CD4-positive, CD25-positive, alpha-beta regulatory T cell (primary cell): ENCODE data around the gene PEX26. TPM values are rescaled to one million over a fixed set of nuclear protein-coding genes. Genes with fewer than 3 reads are reported as not detected.
"Not testable (repeated sequence)": the region's sequence is repeated elsewhere in the genome, so short reads cannot be mapped to it uniquely, and the experiment has no call there.

Source experiments
- ATAC-seq, 2 donors: fragments of 150-1000 bp; cut with Tn5 transposase; one replicate each; pipeline ENCODE4 v1.10.0; 2021; ENCODE audit warnings: low read depth in 2 of 2, moderate number of reproducible peaks in 2 of 2, moderate library complexity in 1 of 2
- DNase-seq, 3 donors: peaks; one replicate each; pipeline versions ENCODE4 v3.0.0 to v3.0.0-alpha.2; 2012 to 2022; ENCODE audit warnings: mixed read lengths in 1 of 3
- H3K27ac ChIP-seq: one replicate; pipeline ENCODE4 v1.7.0; 2013; ENCODE audit warnings: mild to moderate bottlenecking, low read length; ENCODE audit not compliant: insufficient read depth, poor library complexity, severe bottlenecking
- H3K27me3 ChIP-seq: one replicate; pipeline ENCODE4 v1.7.0; 2013; ENCODE audit warnings: low read length; ENCODE audit not compliant: control insufficient read depth, insufficient read depth
- H3K36me3 ChIP-seq: one replicate; pipeline ENCODE4 v1.7.0; 2013; ENCODE audit warnings: mild to moderate bottlenecking, low read length, moderate library complexity; ENCODE audit not compliant: control insufficient read depth, insufficient read depth
- H3K4me1 ChIP-seq: 2 replicates; pipeline ENCODE4 v1.7.0; 2013; ENCODE audit warnings: mild to moderate bottlenecking, low read length; ENCODE audit not compliant: insufficient read depth, control insufficient read depth, poor library complexity, severe bottlenecking
- H3K4me3 ChIP-seq: one replicate; pipeline ENCODE4 v1.7.0; 2013; ENCODE audit warnings: low read depth, mild to moderate bottlenecking, low read length, moderate library complexity
- H3K9me3 ChIP-seq, 2 experiments: 1 replicate in 1 of 2; 2 replicates in 1 of 2; pipeline ENCODE4 v1.7.0; 2013; ENCODE audit warnings: low read length in 2 of 2, mild to moderate bottlenecking in 1 of 2, moderate library complexity in 1 of 2; ENCODE audit not compliant: control insufficient read depth in 2 of 2
- H3K27ac Mint-ChIP-seq, 3 donors: one replicate each; pipeline ENCODE4 v1.8.0; 2020 to 2022; ENCODE audit warnings: mild to moderate bottlenecking in 3 of 3, mixed read lengths in 3 of 3, moderate library complexity in 2 of 3
- H3K27me3 Mint-ChIP-seq: one replicate; pipeline ENCODE4 v1.8.0; 2022; ENCODE audit warnings: mild to moderate bottlenecking, mixed read lengths
- H3K36me3 Mint-ChIP-seq: one replicate; pipeline ENCODE4 v1.8.0; 2020; ENCODE audit warnings: mixed read lengths
- H3K4me1 Mint-ChIP-seq, 4 donors: one replicate each; pipeline ENCODE4 v1.8.0; 2020 to 2022; ENCODE audit warnings: mixed read lengths in 4 of 4, mild to moderate bottlenecking in 1 of 4
- H3K4me3 Mint-ChIP-seq, 4 donors: one replicate each; pipeline ENCODE4 v1.8.0; 2020 to 2022; ENCODE audit warnings: mild to moderate bottlenecking in 4 of 4, mixed read lengths in 4 of 4, moderate library complexity in 3 of 4
- H3K9me3 Mint-ChIP-seq, 7 donors: one replicate each; pipeline ENCODE4 v1.8.0; 2020 to 2022; ENCODE audit warnings: mixed read lengths in 7 of 7, mild to moderate bottlenecking in 3 of 7, moderate library complexity in 2 of 7
- polyA plus RNA-seq, 4 donors: library from polyadenylated mRNA; unstranded; fragments of 300-500 nt; fragmentation: Illumina TruSeq; gene quantifications; one replicate each; pipeline ENCODE4 v1.2.3, GENCODE V29; 2021
- total RNA-seq: library from RNA; stranded (reverse); gene quantifications from one replicate; pipeline ENCODE4 v1.2.3, GENCODE V29; 2022

The PEX26 gene
- total and polyA plus RNA-seq, 5 donors from 2014 or later, result 3.4 to 35.4 (median 3.9) TPM

GRCh38 chr22:18130018-18130417 lies 52.2 kb downstream of the PEX26 start:
- Mint-ChIP-seq H3K4me1 (peaks cover 0 to 3% (median 0%) of the 10 kb centered on the region in 4 donors), H3K27ac (peak overlapping the region in 1 of 3 donors; percentile 6), H3K36me3 (peaks cover 20% of the 10 kb centered on the region), H3K9me3 (no peaks in the 10 kb centered on the region), H3K4me3 (no peak overlapping the region), H3K27me3 (no peaks in the 10 kb centered on the region)
- no peak for ATAC-seq
- Histone ChIP-seq H3K27ac (no peak overlapping the region), H3K27me3 (no peaks in the 10 kb centered on the region), H3K4me3 (no peak overlapping the region), H3K4me1 (no peaks in the 10 kb centered on the region), H3K9me3 (no peaks in the 10 kb centered on the region), H3K36me3 (peaks cover 6% of the 10 kb centered on the region)
- no peak for DNase-seq

- Histone ChIP-seq H3K36me3 (peaks cover 6% of the 10 kb centered on the region), H3K4me1 (no peaks in the 10 kb centered on the region), H3K9me3 (no peaks in the 10 kb centered on the region), H3K27ac (no peak overlapping the region), H3K4me3 (no peak overlapping the region), H3K27me3 (no peaks in the 10 kb centered on the region)
- no peak for ATAC-seq
- Mint-ChIP-seq H3K27me3 (no peaks in the 10 kb centered on the region), H3K4me3 (no peak overlapping the region), H3K27ac (peak overlapping the region in 1 of 3 donors; percentile 6), H3K4me1 (peaks cover 0 to 3% (median 0%) of the 10 kb centered on the region in 4 donors), H3K36me3 (peaks cover 20% of the 10 kb centered on the region), H3K9me3 (no peaks in the 10 kb centered on the region)
- no peak for DNase-seq
Measured at GRCh38 chr22:18130699-18131429, 53.1 kb downstream of the PEX26 start.

GRCh38 chr22:18133452-18133851 lies 55.7 kb downstream of the PEX26 start:
- Histone ChIP-seq H3K4me3 (no peak overlapping the region), H3K36me3 (peaks cover 2% of the 10 kb centered on the region), H3K4me1 (no peaks in the 10 kb centered on the region), H3K27me3 (no peaks in the 10 kb centered on the region), H3K9me3 (no peaks in the 10 kb centered on the region), H3K27ac (no peak overlapping the region)
- ATAC-seq, result no peak
- Mint-ChIP-seq H3K4me1 (peaks cover 0 to 3% (median under 1%) of the 10 kb centered on the region in 4 donors), H3K27me3 (no peaks in the 10 kb centered on the region), H3K9me3 (no peaks in the 10 kb centered on the region), H3K4me3 (no peak overlapping the region), H3K27ac (no peak overlapping the region), H3K36me3 (peaks cover 20% of the 10 kb centered on the region)
- no peak for DNase-seq

- DNase-seq (no peak), ATAC-seq (no peak)
- H3K27me3 Mint-ChIP-seq, result no peaks in the 10 kb centered on the region
- no peak overlapping the region for H3K27ac ChIP-seq
- H3K9me3 ChIP-seq, result no peaks in the 10 kb centered on the region
- H3K36me3 Mint-ChIP-seq, result peaks cover 13% of the 10 kb centered on the region
- H3K4me1 Mint-ChIP-seq, result peaks cover 0 to 9% (median under 1%) of the 10 kb centered on the region in 4 donors
- no peaks in the 10 kb centered on the region for H3K27me3 ChIP-seq
- H3K9me3 Mint-ChIP-seq, result no peaks in the 10 kb centered on the region
- no peak overlapping the region for H3K4me3 ChIP-seq
- H3K27ac Mint-ChIP-seq, result no peak overlapping the region
- H3K4me1 ChIP-seq, result no peaks in the 10 kb centered on the region
- no peak overlapping the region for H3K4me3 Mint-ChIP-seq
- peaks cover under 1% of the 10 kb centered on the region for H3K36me3 ChIP-seq
Measured at GRCh38 chr22:18136563-18137320, 59.0 kb downstream of the PEX26 start.

- H3K4me3 ChIP-seq, H3K27ac ChIP-seq, H3K27me3 Mint-ChIP-seq, H3K27me3 ChIP-seq, ATAC-seq, H3K9me3 Mint-ChIP-seq, DNase-seq, H3K4me1 ChIP-seq, H3K9me3 ChIP-seq, H3K36me3 Mint-ChIP-seq, H3K36me3 ChIP-seq, H3K27ac Mint-ChIP-seq, H3K4me3 Mint-ChIP-seq, H3K4me1 Mint-ChIP-seq: not testable (repeated sequence)
Measured at GRCh38 chr22:18141004-18141403, 63.2 kb downstream of the PEX26 start.

GRCh38 chr22:18144105-18144504 lies 66.3 kb downstream of the PEX26 start:
- Histone ChIP-seq H3K27me3 (no peaks in the 10 kb centered on the region), H3K4me3 (no peak overlapping the region), H3K36me3 (no peaks in the 10 kb centered on the region), H3K27ac (no peak overlapping the region), H3K9me3 (no peaks in the 10 kb centered on the region), H3K4me1 (peaks cover 3% of the 10 kb centered on the region)
- ATAC-seq (no peak), DNase-seq (no peak)
- Mint-ChIP-seq H3K4me3 (no peak overlapping the region), H3K36me3 (no peaks in the 10 kb centered on the region), H3K27ac (no peak overlapping the region), H3K4me1 (peaks cover 4 to 15% (median 13%) of the 10 kb centered on the region in 4 donors), H3K9me3 (no peaks in the 10 kb centered on the region), H3K27me3 (no peaks in the 10 kb centered on the region)

GRCh38 chr22:18145676-18146388 lies 68.0 kb downstream of the PEX26 start:
- DNase-seq (no peak), ATAC-seq (no peak)
- peak overlapping the region in 1 of 4 donors; percentile 38 for H3K4me3 Mint-ChIP-seq
- H3K9me3 ChIP-seq, result no peaks in the 10 kb centered on the region
- no peak overlapping the region for H3K27ac ChIP-seq
- H3K27me3 Mint-ChIP-seq, result no peaks in the 10 kb centered on the region
- no peak overlapping the region for H3K4me3 ChIP-seq
- no peaks in the 10 kb centered on the region for H3K36me3 ChIP-seq
- H3K4me1 Mint-ChIP-seq, result peaks cover 9 to 28% (median 21%) of the 10 kb centered on the region in 4 donors
- no peaks in the 10 kb centered on the region for H3K27me3 ChIP-seq
- H3K36me3 Mint-ChIP-seq, result no peaks in the 10 kb centered on the region
- H3K27ac Mint-ChIP-seq, result no peak overlapping the region
- H3K9me3 Mint-ChIP-seq, result no peaks in the 10 kb centered on the region
- H3K4me1 ChIP-seq, result peaks cover 14% of the 10 kb centered on the region
